Upper lobe of right lung (tissue), 1 donor: ENCODE data around the gene SLC7A9. TPM values are rescaled to one million over a fixed set of nuclear protein-coding genes. Genes with fewer than 3 reads are reported as not detected.
"Not testable (repeated sequence)": the region's sequence is repeated elsewhere in the genome, so short reads cannot be mapped to it uniquely, and the experiment has no call there.

Experiments used
- ATAC-seq: fragments of 200-7000 bp; cut with Tn5 transposase; one replicate; pipeline ENCODE4 v1.9.1; 2020; ENCODE audit warnings: mild to moderate bottlenecking, moderate library complexity
- DNase-seq: peaks from one replicate; pipeline ENCODE4 v3.0.0-alpha.2; 2020
- H3K27ac ChIP-seq: fragments of 200-600 bp; one replicate; pipeline ENCODE4 v1.8.0; 2022
- H3K27me3 ChIP-seq: fragments of 200-600 bp; one replicate; pipeline ENCODE4 v1.8.0; 2022; ENCODE audit warnings: mild to moderate bottlenecking
- H3K36me3 ChIP-seq: fragments of 200-600 bp; one replicate; pipeline ENCODE4 v1.8.0; 2022
- H3K4me1 ChIP-seq: fragments of 200-600 bp; one replicate; pipeline ENCODE4 v1.8.0; 2022
- H3K4me3 ChIP-seq: fragments of 200-600 bp; one replicate; pipeline ENCODE4 v1.8.0; 2022; ENCODE audit warnings: mild to moderate bottlenecking
- H3K9me3 ChIP-seq: fragments of 200-600 bp; one replicate; pipeline ENCODE4 v1.8.0; 2022
- CTCF ChIP-seq: fragments of 200-600 bp; IDR thresholded peaks from one replicate; pipeline ENCODE4 v1.8.0; 2022; ENCODE audit warnings: antibody characterized with exemption
- intact Hi-C: fragments of 100-400 bp; cut with DNase I; formaldehyde crosslinking; loops from one replicate; pipeline ENCODE4 v1.11.0; 2022
- total RNA-seq: library from RNA; stranded (reverse); fragmentation: NEBNext Ultra II Directional; extraction: Animal tissue kit (Norgen Biotek cat#: 25700); gene quantifications from one replicate; pipeline ENCODE4 v1.2.1, GENCODE V29; 2021
- donor health status: DM: no; HTN: yes; CAD: no; lungs with severe emphysema.

Gene SLC7A9
- total RNA-seq, 1 donor from 2014 or later = 0.46 TPM

GRCh38 chr19:32862173-32862572 is 7.4 kb downstream of the SLC7A9 start:
- peak; percentile 36 for DNase-seq
- TF ChIP-seq CTCF = no peak
- no peak for ATAC-seq
- H3K4me1 ChIP-seq = no peaks in the 10 kb centered on the region
- no peaks in the 10 kb centered on the region for H3K9me3 ChIP-seq
- H3K4me3 ChIP-seq = no peak overlapping the region
- intact Hi-C loops = no loop called here
- H3K27me3 ChIP-seq = no peaks in the 10 kb centered on the region
- H3K36me3 ChIP-seq = no peaks in the 10 kb centered on the region
- no peak overlapping the region for H3K27ac ChIP-seq

DNA sequence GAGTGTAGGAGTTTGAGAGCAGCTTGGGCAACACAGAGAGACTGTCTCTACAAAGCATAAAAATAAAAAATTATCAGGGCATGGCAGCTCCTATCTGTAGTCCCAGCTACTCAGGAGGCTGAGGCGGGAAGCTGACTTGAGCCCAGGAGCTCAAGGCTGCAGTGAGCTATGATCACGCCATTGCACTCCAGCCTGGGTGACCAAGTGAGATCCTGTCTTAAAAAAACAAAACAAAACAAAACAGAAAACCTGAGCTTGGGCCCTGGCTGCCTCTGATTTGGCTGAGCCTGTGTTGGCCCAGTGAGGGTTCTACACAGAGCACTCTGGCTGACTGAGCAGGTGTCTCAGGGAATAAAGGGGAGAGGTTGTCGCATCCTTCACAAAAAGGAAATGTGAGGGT is 8.0 kb downstream of the SLC7A9 start:
- Histone ChIP-seq H3K9me3 (no peaks in the 10 kb centered on the region), H3K4me3 (no peak overlapping the region), H3K27me3 (no peaks in the 10 kb centered on the region), H3K27ac (no peak overlapping the region), H3K4me1 (no peaks in the 10 kb centered on the region), H3K36me3 (no peaks in the 10 kb centered on the region)
- DNase-seq = peak; percentile 28
- ATAC-seq = no peak
- TF ChIP-seq CTCF = no peak
- intact Hi-C loops = no loop called here

DNA sequence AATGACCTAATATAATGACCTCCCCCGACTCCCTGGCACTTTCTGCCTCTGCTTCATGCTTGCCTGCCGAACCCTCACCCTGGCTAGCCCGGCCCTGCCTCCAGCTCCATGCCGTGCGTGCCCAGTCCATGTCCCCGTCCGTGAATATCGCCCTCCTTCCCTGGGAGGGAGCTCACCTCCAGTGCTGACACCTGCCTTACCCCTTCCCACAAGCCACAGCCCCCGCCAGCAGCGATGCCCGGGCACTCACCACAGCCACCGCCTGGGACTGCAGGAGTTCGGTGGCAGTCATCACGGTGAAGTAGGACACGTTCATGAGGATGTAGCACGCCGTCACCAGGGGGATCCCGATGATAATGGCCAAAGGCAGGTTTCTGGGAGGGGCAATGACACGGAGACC is 10.0 kb downstream of the SLC7A9 start:
- H3K36me3 ChIP-seq = no peaks in the 10 kb centered on the region
- no peaks in the 10 kb centered on the region for H3K4me1 ChIP-seq
- H3K9me3 ChIP-seq = no peaks in the 10 kb centered on the region
- H3K4me3 ChIP-seq = no peak overlapping the region
- no peaks in the 10 kb centered on the region for H3K27me3 ChIP-seq
- intact Hi-C loops = no loop called here
- no peak for ATAC-seq
- no peak overlapping the region for H3K27ac ChIP-seq
- TF ChIP-seq CTCF = no peak
- peak; percentile 53 for DNase-seq

DNA sequence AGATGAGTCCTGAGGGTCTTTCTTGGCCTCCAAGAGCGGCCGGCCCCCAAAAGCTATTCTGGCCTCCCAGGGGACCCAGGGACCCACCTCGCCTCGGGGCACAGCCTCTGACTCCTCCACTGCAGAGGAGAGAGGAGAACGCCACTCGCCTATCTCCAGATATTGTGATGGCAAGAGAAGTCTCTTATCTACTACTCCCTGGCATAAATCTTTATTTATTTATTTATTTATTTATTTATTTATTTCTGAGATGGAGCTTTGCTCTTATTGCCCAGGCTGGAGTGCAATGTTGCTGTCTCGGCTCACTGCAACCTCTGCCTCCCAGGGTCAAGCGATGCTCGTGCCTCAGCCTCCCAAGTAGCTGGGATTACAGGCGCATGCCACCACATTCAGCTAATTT is 11.0 kb downstream of the SLC7A9 start:
- intact Hi-C loops = no loop called here
- peak; percentile 48 for DNase-seq
- Histone ChIP-seq H3K27me3 (no peaks in the 10 kb centered on the region), H3K9me3 (no peaks in the 10 kb centered on the region), H3K27ac (no peak overlapping the region), H3K4me1 (no peaks in the 10 kb centered on the region), H3K36me3 (no peaks in the 10 kb centered on the region), H3K4me3 (no peak overlapping the region)
- no peak for TF ChIP-seq CTCF
- no peak for ATAC-seq

DNA sequence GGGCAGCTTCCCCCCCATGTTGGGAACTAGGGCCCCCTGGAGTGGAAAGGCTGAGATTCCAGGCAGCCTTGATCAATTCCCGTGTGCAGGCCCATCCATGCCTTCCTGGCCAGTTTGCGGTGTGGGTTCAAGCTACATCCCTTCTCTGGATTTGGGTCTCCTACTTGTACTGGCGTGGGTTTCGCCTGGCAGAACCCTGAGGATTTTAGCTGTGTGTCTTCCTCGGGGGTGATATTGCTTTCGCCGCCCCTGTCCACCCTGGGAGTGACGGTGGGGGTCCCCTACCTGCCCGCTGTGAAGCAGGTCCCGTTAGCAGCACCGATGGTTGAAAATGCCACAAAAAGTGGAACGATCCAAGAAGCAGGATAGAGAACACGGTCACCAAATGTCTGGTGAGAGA is 11.4 kb downstream of the SLC7A9 start:
- no peak for TF ChIP-seq CTCF
- H3K27ac ChIP-seq = no peak overlapping the region
- H3K36me3 ChIP-seq = no peaks in the 10 kb centered on the region
- H3K27me3 ChIP-seq = no peaks in the 10 kb centered on the region
- H3K4me3 ChIP-seq = no peak overlapping the region
- peak; percentile 25 for DNase-seq
- intact Hi-C loops = no loop called here
- H3K4me1 ChIP-seq = no peaks in the 10 kb centered on the region
- ATAC-seq = no peak
- no peaks in the 10 kb centered on the region for H3K9me3 ChIP-seq

DNA sequence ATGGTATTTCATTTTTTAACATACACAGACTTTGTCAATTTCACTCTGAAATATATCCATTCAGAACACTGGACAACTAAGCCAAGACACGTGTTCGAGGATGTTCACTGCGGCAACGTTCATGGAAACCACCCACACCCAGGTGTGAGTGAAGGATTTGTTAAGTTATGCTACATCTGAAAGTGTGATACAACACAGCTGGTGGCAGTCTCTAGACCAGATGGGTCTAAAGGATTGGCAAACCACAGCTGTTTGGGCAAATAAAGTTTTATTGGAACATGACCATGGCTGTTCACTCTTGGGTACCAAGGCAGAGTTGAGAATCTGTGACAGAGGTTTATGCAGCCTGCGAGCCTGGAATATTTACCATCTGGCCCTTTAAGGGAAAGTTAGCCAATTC is 12.0 kb downstream of the SLC7A9 start:
- no peaks in the 10 kb centered on the region for H3K36me3 ChIP-seq
- no peak for ATAC-seq
- intact Hi-C loops = no loop called here
- DNase-seq = no peak
- no peak overlapping the region for H3K27ac ChIP-seq
- no peaks in the 10 kb centered on the region for H3K9me3 ChIP-seq
- no peak overlapping the region for H3K4me3 ChIP-seq
- no peak for TF ChIP-seq CTCF
- no peaks in the 10 kb centered on the region for H3K4me1 ChIP-seq
- no peaks in the 10 kb centered on the region for H3K27me3 ChIP-seq

DNA sequence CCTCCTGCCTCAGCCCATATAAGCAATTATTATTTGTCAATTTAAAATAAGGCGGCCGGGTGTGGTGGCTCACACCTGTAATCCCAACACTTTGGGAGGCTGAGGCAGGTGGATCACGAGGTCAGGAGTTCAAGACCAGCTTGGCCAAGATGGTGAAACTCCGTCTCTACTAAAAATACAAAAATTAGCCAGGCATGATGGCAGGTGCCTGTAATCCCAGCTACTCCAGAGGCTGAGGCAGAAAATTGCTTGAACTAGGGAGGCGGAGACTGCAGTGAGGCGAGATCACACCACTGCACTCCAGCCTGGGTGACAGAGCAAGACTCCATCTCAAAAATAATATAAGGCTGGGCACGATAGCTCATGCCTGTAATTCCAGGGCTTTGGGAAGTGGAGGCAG is 12.7 kb downstream of the SLC7A9 start:
- H3K9me3 ChIP-seq, ATAC-seq, H3K36me3 ChIP-seq, H3K4me1 ChIP-seq, intact Hi-C loops, H3K27me3 ChIP-seq, H3K27ac ChIP-seq, H3K4me3 ChIP-seq: not testable (repeated sequence)
- peak; percentile 25 for DNase-seq
